Activated B cell treated with CpG ODN at 0.5 μM for 24 hours (primary cell): Measurements from ENCODE around the gene CTSD. TPM values are rescaled to one million over a fixed set of nuclear protein-coding genes. Genes with fewer than 3 reads are reported as not detected.

ENCODE experiments used
- ATAC-seq: fragments of 200-7000 bp; cut with Tn5 transposase; one replicate; pipeline ENCODE4 v1.10.0; 2021; ENCODE audit warnings: low read depth, mild to moderate bottlenecking, moderate library complexity
- CTCF ChIA-PET: fragments of 350-600 bp; sonication (Branson Sonifier 250); formaldehyde crosslinking; loops from one replicate; lab custom pipeline; 2021; ENCODE audit warnings: antibody characterized with exemption; lab: Charles Lee
- POLR2A ChIA-PET: fragments of 350-600 bp; sonication (Branson Sonifier 250); formaldehyde crosslinking; loops from one replicate; lab custom pipeline; 2021; ENCODE audit warnings: antibody characterized with exemption; lab: Charles Lee
- DNase-seq: peaks from one replicate; pipeline ENCODE4 v3.0.0; 2022
- H3K27ac Mint-ChIP-seq: one replicate; pipeline ENCODE4 v1.8.0; 2020; ENCODE audit warnings: mixed read lengths
- H3K27me3 Mint-ChIP-seq: one replicate; pipeline ENCODE4 v1.8.0; 2021; ENCODE audit warnings: mixed read lengths
- H3K36me3 Mint-ChIP-seq: one replicate; pipeline ENCODE4 v1.8.0; 2021; ENCODE audit warnings: low read depth, mixed read lengths
- H3K4me1 Mint-ChIP-seq: one replicate; pipeline ENCODE4 v1.8.0; 2021; ENCODE audit warnings: mixed read lengths
- H3K4me3 Mint-ChIP-seq: one replicate; pipeline ENCODE4 v1.8.0; 2020; ENCODE audit warnings: mild to moderate bottlenecking, mixed read lengths
- H3K9me3 Mint-ChIP-seq: one replicate; pipeline ENCODE4 v1.8.0; 2020; ENCODE audit warnings: mixed read lengths
- CTCF ChIP-seq: fragments of 200-600 bp; IDR thresholded peaks from one replicate; pipeline ENCODE4 v1.8.0; 2022; ENCODE audit warnings: antibody characterized with exemption, mild to moderate bottlenecking
- intact Hi-C: fragments of 100-400 bp; cut with micrococcal nuclease; formaldehyde crosslinking; loops from one replicate; pipeline ENCODE4 v1.15.1; 2024
- total RNA-seq: library from RNA; stranded (reverse); gene quantifications from 2 replicates; pipeline ENCODE4 v1.2.3, GENCODE V29; 2022

The CTSD gene
- total RNA-seq, 1 donor from 2014 or later, result 33.2 TPM

GRCh38 chr11:1727096-1727690 is 36.5 kb downstream of the CTSD start:
- Mint-ChIP-seq H3K36me3 (no peaks in the 10 kb centered on the region), H3K4me3 (no peak overlapping the region), H3K9me3 (no peaks in the 10 kb centered on the region), H3K27ac (no peak overlapping the region), H3K27me3 (peaks cover 7% of the 10 kb centered on the region), H3K4me1 (peaks cover 24% of the 10 kb centered on the region)
- TF ChIP-seq CTCF, result no peak
- ATAC-seq (no peak), DNase-seq (no peak)
- intact Hi-C loops, result no loop called here
- POLR2A ChIA-PET, result no interaction called here
- CTCF ChIA-PET, result interaction anchor here (1.0 kb wide), 1 partner anchor 33 kb away, joined by 4 read pairs; no protein-coding TSS in a partner anchor

DNA sequence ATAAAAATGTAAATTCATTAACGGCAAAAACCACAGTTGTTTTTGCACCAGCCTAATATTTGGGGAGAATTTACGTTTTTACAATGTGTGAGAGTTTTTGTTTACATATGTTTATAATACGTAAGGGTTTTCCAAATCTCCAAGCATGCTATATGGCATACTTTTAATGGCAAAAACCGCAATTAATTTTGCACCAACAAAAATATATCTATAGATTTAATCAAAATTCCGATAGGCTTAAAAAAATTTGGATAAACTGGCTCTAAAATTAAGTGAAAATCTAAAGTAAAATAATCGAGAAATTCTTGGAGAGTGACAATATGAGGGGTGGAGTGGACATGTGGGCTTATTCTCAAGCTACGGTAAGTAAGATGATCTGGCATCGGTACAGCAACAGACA is 43.9 kb downstream of the CTSD start:
- no peaks in the 10 kb centered on the region for H3K36me3 Mint-ChIP-seq
- no peak for ATAC-seq
- CTCF ChIA-PET, result no interaction called here
- intact Hi-C loops, result no loop called here
- no peak overlapping the region for H3K27ac Mint-ChIP-seq
- no peak for TF ChIP-seq CTCF
- POLR2A ChIA-PET, result no interaction called here
- H3K4me1 Mint-ChIP-seq, result no peaks in the 10 kb centered on the region
- no peak overlapping the region for H3K4me3 Mint-ChIP-seq
- no peaks in the 10 kb centered on the region for H3K9me3 Mint-ChIP-seq
- peaks cover 11% of the 10 kb centered on the region for H3K27me3 Mint-ChIP-seq
- no peak for DNase-seq

GRCh38 chr11:1718326-1718725 is 45.4 kb downstream of the CTSD start:
- Mint-ChIP-seq H3K4me1 (no peaks in the 10 kb centered on the region), H3K27me3 (peaks cover 13% of the 10 kb centered on the region)
- no peak for TF ChIP-seq CTCF

GRCh38 chr11:1717745-1718144 is 46.0 kb downstream of the CTSD start:
- TF ChIP-seq CTCF, result no peak
- no peak for ATAC-seq
- ChIA-PET POLR2A (no interaction called here), CTCF (interaction anchor here (1.1 kb wide), 1 partner anchor 24 kb away, joined by 5 read pairs; no protein-coding TSS in a partner anchor)
- Mint-ChIP-seq H3K4me3 (no peak overlapping the region), H3K27me3 (peaks cover 14% of the 10 kb centered on the region), H3K4me1 (no peaks in the 10 kb centered on the region), H3K36me3 (no peaks in the 10 kb centered on the region), H3K9me3 (no peaks in the 10 kb centered on the region), H3K27ac (no peak overlapping the region)
- intact Hi-C loops, result no loop called here
- DNase-seq, result no peak

More at GRCh38 chr11:1718326-1718725, 45.4 kb downstream of the CTSD start:
- Mint-ChIP-seq H3K9me3 (no peaks in the 10 kb centered on the region), H3K27ac (no peak overlapping the region), H3K4me3 (no peak overlapping the region), H3K36me3 (no peaks in the 10 kb centered on the region)
- DNase-seq, result no peak
- ChIA-PET CTCF (no interaction called here), POLR2A (no interaction called here)
- ATAC-seq, result no peak
- intact Hi-C loops, result no loop called here

DNA sequence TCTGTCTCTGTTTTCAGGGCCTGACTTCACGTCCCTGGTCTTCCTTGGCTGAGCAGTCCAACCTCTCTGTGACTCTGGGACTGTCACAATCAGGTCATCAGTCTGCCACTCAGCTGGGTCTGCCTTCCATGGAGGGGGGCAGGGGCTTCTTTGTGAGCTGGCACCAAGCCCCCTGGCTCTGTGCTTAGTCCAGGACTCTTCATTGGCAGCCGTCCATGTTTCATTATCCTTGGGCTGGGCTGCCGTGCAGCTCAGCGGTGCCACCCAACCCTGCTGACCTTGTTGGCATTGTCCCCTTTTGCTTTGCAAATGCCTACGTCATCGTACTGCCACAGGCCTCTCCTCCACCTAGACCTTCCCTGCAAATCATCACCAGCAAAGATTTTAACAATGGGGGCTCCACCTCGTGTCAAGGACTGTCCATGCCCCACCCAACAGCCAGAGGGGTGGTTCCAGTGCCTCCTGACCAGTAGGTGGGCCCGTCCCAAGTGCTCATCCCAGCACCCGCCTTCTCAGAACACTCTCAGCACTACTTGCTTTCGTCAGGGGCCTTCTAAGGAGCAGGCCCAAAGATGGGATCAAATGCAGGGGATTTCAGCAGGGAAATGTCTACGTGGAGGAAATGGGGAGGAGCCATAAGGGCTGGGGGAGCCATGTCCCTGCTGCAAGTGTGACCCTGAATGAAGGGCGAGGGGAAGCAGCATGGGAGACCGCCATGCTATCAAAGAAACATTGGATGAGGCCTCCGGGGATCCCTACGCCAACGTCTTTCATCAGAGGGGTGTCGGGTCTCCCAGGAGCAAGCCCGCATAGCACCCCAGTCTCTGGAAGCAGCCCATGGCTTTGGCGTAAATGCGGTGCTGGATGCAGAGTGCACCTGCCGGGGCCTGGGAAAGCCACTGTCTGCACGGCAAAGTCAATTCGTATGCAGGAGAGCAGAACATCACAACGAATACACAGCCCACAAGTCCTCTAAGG is 48.5 kb downstream of the CTSD start:
- intact Hi-C loops, result no loop called here
- ChIA-PET CTCF (no interaction called here), POLR2A (interaction anchor here (0.7 kb wide), 1 partner anchor 124 kb away, joined by 3 read pairs; no protein-coding TSS in a partner anchor)
- Mint-ChIP-seq H3K27ac (no peak overlapping the region), H3K27me3 (peaks cover 12% of the 10 kb centered on the region), H3K36me3 (no peaks in the 10 kb centered on the region), H3K4me1 (no peaks in the 10 kb centered on the region), H3K9me3 (no peaks in the 10 kb centered on the region), H3K4me3 (no peak overlapping the region)
- no peak for TF ChIP-seq CTCF
- no peak for DNase-seq
- no peak for ATAC-seq
